HG02943 (cell line): ENCODE data around the gene KIF26B.

Experiments used
- ATAC-seq: cut with Tn5 transposase; IDR thresholded peaks from one replicate; pipeline ENCODE4 v1.9.1; 2021; ENCODE audit warnings: mild to moderate bottlenecking, low read depth, moderate library complexity; ENCODE audit not compliant: unreplicated experiment

The KIF26B gene

DNA sequence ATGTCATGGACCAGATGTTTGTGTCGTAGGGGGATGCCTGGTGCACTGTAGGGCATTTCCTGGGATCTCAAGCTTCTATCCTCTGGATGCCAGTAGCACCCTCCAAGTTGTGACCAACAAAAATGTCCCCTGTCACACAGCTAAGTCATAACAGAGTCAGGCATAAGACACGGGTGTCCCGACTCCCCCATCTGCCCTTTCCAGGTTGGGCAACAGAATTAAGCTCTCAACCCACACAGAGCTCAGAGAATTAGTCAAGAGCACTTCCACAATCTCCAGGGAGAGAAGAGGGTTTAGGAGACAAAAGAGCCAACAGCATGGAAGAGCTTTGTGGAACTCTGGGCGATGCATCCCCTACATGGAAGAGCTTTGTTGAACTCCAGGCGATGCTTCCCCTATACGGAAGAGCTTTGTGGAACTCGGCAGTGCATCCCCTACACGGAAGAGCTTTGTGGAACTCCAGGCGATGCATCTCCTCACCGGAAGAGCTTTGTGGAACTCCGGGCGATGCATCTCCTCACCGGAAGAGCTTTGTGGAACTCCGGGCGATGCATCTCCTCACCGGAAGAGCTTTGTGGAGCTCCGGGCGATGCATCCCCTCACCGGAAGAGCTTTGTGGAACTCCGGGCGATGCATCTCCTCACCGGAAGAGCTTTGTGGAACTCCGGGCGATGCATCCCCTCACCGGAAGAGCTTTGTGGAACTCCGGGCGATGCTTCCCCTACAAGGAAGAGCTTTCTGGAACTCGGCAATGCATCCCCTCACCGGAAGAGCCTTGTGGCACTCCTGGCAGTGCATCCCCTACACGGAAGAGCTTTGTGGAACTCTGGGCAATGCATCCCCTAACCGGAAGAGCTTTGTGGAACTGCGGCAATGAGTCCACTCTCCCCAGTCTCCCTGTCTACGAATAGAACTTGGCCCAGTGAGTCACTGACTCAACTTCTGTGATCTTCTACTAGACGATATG lies 422.7 kb downstream of the KIF26B start:
- no peak for ATAC-seq

DNA sequence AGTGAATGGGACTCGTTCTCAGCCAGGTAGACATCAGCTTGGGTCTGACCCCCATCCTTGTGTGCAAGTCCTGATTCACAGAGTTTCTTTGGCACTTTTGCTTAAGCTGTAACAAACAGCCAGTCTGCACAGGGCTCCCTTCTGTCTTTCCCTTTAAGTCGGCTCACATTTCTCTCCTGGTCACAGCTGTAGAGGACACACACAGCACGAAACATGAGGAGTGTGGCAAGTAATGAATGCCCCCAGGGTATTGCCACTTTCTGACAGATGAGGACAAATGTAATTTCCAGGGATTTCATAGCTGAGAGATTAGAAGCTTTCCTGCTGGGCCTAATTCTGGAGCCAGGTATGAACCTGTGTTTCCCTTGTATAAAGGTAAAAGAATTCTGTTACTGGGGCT lies 423.5 kb downstream of the KIF26B start:
- no peak for ATAC-seq

DNA sequence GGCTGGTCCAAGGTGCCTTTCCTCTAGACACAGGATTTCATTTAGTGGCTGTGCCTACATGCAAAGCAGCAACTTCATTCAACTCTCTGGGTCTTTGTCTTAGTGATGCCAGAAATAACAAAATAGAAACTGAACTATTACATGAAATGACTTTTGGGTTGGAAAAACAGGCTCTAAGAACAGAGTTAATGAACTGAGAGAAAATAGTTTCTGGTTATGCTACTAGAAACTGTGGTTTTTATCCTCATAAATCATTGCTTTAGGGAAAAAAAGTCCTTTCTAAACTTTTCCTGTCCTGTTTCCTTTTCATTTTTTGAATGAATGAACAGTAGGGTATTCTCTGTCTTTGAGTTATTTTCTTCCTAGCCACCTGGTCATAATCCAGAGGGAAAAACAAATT lies 424.0 kb downstream of the KIF26B start:
- no peak for ATAC-seq

DNA sequence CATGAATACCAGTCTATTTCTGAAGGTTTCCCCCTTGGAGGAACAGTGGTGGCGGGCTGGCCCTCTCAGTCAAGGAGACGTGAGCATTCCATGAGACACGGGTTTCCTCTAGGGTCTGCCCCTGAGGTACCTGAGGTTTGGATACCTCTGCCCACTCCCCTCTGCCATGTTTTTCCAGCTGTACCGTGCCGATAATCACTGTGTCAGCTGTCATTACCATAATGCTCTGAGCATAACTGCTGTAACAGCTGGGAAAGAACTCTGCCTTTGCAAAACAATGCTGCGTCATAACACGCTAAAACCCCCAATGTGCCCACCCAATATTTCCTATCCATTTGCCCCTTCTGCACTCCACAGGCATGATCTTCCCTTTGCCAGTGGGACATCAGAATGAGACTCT lies 425.1 kb downstream of the KIF26B start:
- no peak for ATAC-seq

DNA sequence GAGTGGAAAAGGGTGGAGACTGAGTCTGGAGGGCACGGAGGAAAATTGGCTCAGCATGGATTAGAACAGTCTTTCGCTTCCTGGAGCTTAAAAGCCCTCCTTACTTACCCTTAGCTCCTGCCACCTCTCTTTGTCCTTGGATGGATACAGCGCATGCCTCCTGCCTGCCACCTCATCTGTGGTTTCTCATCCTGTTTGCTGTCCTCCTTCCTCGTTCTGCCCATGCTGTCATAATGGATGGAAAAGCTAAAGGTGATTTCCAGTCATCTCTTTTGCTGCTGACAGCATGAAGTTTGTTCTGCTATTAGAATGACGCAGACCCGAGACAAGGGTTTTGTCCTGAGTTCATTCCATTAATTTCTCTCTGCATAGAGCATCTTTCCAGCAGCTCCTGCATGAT lies 425.9 kb downstream of the KIF26B start:
- ATAC-seq: no peak

DNA sequence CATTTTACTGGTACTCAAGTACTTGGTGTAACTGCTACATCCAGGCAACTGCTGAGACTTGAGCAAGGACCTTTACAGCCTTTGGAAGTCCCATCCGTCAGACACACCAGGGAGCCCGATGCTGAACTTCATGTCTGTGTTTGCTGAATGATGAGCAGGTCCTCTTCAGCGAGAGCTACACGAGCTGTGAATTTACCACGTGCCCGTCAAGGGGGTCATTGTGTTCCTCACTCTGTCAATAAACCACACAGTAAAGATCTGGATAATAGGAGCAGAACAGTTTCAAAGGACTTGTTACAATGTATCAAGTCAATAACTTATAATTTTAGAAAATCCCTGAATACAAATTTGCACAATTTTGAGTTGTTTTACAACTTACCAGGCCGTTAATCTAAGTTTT lies 427.2 kb downstream of the KIF26B start:
- no peak for ATAC-seq

DNA sequence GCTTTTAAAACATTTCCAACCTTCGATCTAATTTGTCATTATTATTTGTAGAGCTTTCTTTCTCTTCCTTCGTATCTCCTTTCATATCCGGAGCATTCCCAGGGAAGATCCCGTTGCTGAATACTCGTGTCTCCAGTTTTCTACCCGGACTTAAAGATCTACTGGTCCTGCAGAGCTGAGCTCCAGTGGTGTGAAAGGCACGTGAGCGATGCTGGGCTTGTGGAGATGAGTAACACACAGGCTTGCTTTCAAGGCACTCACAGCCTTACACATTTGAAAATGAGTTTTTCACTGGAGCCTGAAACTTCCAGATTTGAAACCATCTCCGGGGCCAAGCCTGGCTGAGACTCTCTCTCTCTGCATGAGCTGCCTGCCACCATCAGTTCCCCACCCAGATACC lies 428.3 kb downstream of the KIF26B start:
- no peak for ATAC-seq

DNA sequence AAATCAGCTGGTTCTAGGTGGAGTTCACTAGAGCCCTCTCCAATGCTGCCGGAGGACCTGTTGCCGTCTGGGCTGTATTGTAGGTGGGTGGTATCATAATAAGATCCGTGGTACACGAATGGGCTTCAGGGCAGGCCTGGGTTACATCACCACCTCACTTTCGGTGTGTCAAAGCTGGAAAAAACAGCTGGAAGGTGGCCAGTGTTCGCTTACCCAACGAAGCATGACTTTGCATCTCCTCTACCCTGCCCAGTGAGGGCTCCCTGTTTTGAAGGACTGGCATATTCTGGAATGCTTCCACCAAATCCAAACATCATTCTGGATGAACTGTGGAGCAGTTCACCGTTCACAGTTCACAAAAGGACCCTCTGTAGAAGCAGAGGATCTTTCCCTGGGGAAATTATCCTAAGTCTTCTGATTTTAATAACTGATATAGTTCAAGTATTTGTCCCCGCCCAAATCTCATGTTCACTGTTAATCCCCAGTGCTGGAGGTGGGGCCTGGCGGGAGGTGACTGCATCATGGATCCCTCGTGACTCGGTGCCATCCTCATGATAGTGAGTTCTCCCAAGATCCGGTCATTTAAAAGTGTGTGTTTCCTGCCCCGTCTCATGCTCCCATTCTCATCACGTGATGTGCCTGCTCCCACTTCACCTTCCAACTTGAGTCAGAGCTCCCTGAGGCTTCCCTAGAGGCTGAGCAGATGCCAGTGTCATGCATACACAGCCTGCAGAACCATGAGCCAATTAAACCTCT lies 429.0 kb downstream of the KIF26B start:
- ATAC-seq: no peak

DNA sequence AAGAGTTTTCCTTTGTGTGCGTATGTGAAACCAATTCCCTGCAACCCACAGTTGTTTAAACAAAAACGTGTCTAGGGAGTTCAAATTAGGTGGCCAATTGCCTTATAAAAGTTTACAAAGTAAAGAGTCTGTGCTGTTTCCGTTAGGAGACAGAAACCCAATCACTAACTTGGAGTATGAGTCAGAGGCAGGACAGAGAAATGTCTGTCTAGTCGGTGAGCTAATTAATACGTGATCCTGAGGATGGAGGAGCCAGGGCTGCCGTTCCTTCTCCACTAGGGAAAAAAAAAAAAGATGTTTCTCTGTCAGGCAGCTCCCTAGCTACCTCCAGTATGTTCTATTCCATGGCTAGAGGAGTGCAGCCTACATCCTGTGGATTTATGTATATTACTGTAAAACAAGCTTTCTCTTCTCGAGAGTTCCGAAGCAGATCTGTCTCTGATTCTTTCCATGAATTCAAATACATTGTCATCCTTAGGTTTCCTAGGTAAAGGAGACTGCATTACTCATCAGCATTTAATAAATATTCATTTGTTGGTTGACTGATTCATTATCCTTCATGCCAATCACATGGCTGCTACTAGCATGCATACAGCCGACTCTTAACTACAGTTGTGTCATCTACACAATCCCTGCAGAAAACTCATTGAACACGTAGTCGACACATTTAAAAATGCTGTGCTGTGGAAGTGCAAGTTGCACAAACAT lies 430.6 kb downstream of the KIF26B start:
- ATAC-seq: no peak

DNA sequence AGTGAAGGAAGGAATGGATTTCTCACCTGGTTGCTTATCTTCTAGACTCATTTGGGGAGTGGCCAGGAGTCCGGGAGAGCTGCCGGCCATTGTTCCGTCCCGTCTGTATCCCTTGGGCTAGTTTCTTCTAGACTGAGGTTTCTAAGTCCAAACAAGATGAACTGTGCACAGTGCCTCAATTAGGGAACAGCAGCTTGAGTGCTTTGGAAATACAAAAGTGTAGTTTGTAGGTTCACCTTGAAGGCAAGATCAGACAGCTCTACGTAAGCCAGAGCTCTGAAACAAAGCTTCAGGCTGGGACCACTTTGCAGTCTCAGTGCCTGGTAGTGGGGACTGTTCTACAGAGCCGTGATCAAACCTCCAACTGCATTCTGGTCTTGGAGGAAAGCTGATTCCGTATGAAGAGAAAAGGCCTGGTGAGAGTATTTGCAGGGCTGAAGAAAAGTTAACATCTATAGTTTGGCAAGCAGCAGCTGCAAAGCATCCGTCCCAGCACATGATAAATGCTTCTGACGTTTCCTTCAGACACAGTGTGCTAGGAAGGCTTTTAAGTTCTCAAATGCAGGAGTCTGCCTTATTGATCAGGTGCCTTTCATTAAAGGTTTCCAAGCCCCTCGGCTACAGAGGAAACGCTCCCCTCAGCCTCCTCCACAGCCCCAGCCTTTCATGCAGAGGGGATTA lies 432.8 kb downstream of the KIF26B start:
- ATAC-seq: no peak

DNA sequence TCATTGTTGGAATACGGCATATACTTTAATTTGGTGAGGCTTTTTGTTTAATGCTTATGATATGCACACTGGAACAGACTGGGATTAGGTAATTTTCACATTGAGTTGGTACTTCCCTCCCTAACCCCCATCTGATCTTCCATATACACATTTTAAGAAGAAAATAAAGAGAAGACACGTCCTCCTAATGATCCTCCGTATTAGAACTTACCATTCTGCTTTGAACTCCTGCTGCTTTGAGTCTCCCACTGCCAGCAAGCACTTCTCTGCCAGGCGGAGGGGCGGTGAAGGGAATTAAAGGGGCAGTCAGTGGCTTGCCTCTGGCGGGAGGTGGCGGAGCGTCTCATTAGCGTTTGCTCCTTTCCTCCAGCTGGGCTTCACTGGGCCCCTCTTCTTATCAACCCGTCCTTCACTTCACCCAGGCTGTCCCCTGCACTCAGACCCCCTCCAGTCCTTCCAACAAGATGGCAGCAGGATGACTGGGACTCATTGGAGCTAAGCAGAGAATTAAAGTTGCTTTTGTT lies 433.4 kb downstream of the KIF26B start:
- no peak for ATAC-seq

DNA sequence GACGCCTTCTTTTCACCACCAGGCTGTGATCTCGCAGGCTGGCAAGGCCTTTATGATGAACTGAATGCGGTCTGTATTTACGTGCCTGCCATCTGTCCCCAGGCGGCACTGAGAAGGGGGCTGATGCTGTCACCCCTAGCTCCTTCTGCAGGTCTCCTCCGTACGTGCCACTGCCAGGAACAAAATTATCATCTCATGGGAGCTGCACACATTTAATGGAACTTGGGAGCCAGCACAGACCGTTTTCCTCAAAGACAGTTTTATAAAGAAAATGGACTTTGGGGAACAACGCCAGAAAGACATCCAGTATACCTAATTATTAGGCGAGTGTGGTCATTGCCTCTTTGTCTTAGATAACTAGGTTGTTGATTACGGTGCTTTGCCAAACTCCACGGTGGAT lies 434.5 kb downstream of the KIF26B start:
- no peak for ATAC-seq

DNA sequence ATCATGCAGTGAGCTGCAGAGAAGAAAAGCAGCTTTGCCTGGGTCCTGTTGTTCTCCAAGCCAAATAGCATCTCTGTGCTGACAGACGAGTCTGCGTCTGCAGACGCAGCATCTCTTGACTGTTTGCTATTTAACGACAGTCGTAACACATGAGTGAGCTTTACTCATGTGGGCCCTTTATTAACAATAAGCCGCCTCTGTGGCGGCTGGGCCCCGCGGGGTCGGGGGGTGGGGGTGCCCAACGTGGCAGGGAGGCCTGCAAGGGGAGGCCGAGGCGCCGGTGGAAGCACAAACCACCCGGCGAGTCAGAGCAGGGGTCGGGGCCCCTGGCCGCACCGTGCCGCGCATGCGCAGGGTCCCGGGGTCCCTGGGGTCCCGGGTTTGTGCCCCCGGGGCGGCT lies 435.1 kb downstream of the KIF26B start:
- no peak for ATAC-seq

DNA sequence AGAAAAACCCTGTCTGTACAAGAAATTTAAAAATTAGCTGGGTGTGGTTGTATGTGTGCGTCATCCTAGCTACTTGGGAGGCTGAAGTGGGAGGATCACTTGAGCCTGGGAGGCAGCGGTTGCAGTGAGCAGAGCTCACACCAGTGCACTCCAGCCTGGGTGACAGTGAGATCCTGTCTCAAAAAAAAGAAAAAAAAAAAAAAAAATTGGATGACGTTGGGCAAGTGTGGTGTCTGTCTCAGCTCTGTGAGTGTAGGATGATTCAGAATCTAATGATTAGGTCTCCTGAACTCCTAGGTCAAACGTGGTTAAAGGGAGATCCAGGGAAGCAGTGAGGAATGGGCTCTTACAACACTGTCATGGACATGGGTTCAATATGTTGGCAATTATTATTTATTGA lies 435.9 kb downstream of the KIF26B start:
- no peak for ATAC-seq

DNA sequence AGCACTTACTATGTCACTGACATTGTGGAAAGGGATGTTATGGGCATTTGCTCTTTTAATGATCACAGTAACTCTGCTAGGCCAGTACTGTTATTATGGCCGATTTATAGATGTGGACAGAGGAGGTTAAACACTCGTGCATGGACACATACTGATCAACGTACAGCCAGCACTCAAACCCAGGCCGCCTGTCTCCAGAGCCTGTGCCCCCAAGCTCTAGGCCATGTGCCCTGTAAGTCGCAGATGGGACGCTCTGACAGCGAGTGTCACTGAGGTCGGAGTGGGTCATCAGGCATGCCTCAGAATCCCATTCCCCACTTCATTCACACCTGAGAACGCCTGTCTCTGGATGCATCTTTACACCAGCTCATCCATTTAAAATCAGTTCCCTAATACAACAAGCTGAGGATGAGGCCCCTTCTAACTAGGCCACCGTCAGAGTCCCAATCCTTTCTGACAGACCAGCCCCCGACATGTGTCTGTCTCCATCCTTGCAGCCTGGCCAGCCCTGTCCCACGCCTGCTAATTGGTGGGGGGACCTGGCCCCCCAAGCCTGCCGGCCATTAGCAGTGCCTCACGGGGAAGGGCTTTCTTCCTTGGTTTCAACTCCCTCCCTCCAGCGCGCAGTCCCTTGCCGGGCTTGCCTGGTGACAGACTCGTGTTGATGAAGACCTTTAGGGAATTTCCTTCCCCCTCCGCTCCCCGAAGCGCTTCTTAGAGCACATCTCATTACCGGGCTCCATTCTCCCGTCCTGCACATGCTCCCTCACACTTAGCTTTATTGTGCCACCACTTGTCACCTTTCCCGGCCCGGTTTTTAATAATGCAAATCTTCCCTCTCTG lies 436.8 kb downstream of the KIF26B start:
- no peak for ATAC-seq

DNA sequence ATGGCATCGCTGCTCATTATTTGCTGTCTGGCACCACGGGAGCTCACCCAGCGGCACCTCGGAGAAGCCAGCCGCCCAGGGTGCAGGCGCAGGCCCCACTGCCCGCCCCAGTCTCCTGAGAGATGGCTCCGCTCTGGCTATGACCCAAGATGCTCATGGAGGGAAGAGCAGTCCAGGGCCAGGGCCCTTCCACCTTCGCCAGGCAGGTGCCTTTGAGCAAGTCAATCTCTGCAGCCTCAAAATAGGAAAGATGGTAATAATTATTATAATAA lies 437.3 kb downstream of the KIF26B start:
- no peak for ATAC-seq

DNA sequence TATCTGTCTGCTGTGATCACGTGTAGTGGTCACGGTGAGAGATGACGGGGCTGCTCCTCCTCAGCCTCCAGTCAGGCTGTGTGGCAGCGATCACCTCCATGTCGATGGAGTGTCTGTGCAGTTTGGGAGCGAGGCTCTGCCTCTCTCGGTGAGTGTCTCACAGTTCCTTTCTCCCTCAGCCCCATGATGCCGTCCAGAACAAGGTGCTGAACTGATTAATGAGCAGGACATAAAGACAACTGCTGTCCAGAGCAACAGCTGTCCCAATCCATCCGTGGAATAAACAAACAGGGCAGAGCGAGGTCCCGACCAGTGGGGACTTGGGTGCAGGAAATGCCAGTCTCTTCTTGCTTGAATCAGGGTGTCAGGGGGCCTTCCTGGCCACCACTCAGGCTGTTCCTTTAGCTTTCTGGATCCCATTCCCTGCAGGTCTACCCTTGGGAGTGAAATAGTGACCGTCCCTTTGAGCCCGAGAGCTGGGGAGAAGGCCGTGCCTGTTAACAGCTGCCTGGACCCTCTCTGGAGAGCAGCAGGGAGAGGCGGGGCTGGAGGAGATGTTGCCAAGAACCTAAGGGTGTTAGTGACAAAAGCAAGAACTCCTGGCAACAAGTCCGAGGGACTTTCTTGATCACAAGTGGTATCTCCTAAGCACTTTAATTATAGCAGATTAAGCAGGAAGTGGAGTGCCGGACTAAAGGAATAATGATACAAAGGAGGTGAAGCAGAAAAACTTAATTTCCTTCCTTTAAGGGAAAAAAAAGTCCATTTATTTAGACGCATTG lies 443.9 kb downstream of the KIF26B start:
- no peak for ATAC-seq

DNA sequence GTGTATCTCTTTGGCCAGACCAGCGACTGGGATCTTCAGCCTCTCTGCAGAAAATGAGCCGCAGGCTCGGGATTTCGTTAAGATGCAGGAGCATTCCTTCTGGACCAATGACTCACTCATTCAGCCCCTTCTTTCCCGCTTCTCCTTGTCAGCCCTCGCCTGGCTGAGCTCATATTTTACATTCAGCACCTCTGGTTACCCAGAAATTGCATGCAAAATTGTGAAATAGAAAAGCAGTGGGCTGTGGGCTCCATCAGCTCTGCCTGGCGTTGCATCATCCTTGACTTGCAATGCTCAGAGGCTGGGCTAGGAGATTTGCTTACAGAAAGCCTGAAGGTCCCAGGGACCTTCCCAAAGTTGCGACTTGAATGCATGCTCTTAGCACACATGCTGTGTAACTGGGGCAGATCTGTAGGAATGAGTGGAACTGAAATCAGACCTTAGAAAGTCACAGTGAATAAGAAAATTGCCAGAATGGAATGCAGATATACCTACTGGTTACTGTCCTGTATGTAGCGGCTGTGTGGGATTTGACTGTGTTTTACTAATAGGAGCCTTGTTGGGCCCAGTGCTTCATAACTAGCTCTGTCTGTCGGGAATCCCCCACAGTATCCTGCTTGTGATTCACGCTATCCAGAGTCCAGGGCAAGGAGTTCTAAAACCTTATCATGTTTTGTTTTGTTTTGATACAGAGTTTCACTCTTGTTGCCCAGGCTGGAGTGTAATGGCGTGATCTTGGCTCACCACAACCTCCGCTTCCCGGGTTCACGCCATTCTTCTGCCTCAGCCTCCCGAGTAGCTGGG lies 444.8 kb downstream of the KIF26B start:
- ATAC-seq: no peak
